GM12872 (cell line): ENCODE measurements around the gene CAMK4.

Experiments used
- TF ChIP-seq, protein P1 (sequence below): IDR thresholded peaks from 3 replicates; pipeline ENCODE4 v1.5.1; 2011; ENCODE audit warnings: low read depth, mild to moderate bottlenecking, low read length, moderate library complexity; ENCODE audit not compliant: insufficient read depth

CAMK4 gene

DNA sequence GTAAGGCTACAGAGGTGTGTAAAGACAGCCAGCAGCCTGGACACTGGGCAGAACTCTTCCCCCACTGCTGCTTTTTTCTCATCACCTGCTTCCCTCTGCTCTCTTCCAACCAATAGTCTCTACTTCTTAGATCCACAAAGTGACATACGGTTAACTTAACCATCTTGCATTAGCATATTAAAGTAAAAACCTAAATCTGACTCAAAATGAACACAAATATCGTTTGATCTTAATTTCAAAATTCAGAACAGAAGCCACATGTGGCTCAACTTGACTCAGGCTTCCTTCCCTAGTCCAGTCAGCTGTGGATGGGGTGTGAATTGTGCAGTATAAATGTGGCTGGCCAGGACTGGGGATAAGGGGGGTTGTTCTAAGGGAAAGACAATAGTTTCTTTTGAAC, 173.8 kb downstream of the CAMK4 start:
- TF ChIP-seq, protein P1, sequence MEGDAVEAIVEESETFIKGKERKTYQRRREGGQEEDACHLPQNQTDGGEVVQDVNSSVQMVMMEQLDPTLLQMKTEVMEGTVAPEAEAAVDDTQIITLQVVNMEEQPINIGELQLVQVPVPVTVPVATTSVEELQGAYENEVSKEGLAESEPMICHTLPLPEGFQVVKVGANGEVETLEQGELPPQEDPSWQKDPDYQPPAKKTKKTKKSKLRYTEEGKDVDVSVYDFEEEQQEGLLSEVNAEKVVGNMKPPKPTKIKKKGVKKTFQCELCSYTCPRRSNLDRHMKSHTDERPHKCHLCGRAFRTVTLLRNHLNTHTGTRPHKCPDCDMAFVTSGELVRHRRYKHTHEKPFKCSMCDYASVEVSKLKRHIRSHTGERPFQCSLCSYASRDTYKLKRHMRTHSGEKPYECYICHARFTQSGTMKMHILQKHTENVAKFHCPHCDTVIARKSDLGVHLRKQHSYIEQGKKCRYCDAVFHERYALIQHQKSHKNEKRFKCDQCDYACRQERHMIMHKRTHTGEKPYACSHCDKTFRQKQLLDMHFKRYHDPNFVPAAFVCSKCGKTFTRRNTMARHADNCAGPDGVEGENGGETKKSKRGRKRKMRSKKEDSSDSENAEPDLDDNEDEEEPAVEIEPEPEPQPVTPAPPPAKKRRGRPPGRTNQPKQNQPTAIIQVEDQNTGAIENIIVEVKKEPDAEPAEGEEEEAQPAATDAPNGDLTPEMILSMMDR: no peak

DNA sequence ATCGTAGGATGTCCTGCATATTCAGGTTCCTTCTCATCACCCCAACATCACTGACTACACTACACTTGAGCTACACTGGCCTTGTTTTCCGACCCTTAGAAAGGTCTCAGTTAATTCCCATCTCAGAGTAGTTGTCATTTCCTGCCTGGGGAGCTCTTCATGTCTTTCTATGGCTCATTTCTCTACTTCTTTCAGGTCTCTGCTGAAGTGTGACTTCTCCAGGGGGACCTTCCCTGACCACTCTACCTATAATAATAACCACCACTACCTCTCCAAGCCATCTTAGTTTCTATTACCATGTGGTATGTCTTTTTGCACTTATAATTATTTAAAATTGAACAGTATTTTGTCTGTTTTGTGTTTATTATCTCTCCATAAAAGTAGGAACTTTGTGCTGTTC, 174.9 kb downstream of the CAMK4 start:
- TF ChIP-seq, protein P1: no peak

DNA sequence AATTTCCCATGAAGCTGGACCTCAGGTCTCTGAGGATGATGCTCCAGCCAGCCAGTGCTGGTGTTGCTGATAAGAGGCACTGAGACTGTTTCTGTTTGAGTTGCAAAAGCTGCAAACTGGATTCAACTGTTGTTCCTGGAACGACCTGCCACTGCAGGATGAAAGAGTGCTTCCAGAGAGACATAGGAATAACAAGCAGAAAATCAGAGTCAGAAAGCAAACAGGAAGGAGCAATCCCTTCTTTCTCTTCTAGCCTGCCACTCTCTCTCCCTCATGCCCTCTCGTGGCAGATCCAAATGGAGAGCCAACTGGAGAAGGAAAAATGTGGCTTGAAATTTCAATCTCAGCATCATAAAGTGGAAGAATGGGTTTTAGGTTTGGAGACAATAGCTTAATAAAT, 177.7 kb downstream of the CAMK4 start:
- TF ChIP-seq, protein P1: no peak

DNA sequence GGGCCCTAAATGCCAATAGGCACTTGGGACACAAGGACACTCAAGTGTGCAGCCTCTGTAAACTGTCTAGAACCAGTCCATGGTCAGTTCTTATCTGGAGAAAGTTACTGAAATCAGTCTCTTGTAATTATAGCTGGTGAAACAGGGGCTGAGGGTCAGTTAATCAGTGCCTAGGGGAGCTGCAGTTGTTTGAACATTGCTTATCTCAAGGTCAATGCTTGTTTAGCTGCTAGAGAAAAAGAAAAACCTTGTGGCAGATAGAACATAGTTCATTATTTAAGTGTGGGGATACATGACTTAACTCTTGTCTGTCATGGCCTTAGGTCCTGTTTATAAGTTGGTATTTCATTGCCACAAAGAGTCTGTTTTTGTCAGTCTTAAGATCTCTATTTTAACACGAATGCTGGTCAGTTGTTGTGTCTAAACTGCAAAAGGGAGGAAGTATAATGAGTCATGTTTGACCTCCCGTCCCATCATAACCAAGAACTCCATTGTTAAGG, 180.1 kb downstream of the CAMK4 start:
- TF ChIP-seq, protein P1: no peak

DNA sequence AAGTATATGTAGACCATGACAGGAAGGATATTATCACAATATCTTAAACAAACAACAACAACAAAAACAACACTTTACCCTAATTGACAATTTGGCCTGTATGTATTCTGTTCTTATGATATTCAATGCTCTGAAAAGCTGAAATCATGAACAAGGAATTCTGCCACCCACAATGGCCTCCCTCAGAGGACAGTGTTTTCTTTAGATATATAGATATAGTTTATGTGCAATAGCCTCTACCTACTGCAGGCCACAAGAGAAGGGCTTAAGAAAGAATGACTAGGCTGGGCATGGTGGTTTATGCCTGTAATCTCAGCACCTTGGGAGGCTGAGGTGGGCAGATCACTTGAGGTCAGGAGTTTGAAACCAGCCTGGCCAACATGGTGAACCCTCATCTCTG, 183.4 kb downstream of the CAMK4 start:
- TF ChIP-seq, protein P1: no peak

DNA sequence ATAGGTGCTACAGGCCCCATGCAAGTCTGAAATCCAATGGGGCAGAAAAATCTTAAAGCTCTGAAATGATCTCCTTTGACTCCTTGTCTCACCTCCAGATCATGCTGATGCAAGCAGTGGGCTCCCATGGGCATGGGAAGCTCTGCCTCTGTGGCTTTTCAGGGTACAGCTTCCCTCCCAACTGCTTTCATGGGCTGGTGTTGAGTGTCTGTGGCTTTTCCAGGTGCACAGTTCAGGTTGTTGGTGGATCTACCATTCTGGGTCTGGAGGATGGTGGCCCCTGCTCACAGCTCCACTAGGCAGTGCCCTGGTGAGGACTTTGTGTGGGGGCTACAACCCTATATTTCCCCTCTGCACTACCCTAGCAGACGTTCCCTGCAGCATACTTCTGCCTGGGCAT, 184.6 kb downstream of the CAMK4 start:
- TF ChIP-seq, protein P1: no peak

DNA sequence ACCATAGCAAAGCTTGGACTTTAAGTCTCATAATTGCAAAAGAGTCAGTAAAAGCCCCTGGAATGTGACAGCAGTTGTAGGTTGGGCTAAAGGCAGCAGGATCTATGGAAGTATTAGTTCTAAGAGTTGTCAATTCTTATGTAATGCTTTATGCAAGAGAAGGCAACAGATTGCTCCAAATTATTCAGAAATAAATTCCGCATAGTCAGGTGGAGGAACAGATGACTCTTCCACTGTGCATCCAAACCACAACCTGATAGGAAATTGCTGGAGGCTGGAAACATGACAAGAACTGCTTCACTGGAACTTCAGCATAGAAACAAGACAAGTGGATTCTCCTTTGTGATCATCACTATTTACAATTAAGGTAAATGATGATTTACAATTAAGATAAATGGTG, 187.1 kb downstream of the CAMK4 start:
- TF ChIP-seq, protein P1: no peak

DNA sequence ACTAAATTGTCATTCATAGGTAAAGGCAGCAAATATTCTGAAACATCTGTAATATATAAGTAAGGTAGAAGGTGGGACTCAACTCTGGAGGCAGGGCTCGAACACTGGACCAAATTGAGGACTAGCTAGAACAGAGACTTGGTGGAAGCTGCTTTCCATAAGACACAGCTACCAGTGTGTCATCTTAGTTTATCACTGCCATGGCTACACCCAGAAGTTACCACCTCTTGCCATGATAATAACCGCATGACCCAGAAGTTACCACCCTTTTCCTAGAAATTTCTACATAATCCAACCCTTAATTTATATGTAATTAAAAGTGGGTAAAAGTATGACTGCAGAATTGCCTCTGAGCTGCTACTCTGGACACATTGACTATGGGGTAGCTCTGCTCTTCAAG, 188.4 kb downstream of the CAMK4 start:
- TF ChIP-seq, protein P1: no peak
